SIG-M5 (cell line): Measurements from ENCODE around the gene CD68.
A peak's percentile ranks its signal among the peaks of the same experiment; 100 is the strongest.
"Not testable (repeated sequence)": the region's sequence is repeated elsewhere in the genome, so short reads cannot be mapped to it uniquely, and the experiment has no call there.

Experiments
- DNase-seq: peaks from one replicate; lab custom pipeline; 2025; lab: John Stamatoyannopoulos, UW

Gene CD68

GRCh38 chr17:7613769-7614424 lies 34.5 kb downstream of the CD68 start:
- DNase-seq = no peak

- DNase-seq = peak; percentile 100
Observed at GRCh38 chr17:7614425-7615264, 35.2 kb downstream of the CD68 start, which contains the start of gene FXR2. TSS of gene FXR2 (minus strand) at chr17:7614897. CDS start at chr17:7614532, 365 bp downstream.

GRCh38 chr17:7615265-7615747 lies 35.9 kb downstream of the CD68 start:
- no peak for DNase-seq

- DNase-seq = no peak
Observed at GRCh38 chr17:7618608-7619007, 39.2 kb downstream of the CD68 start.

GRCh38 chr17:7620835-7621234 lies 41.4 kb downstream of the CD68 start:
- DNase-seq = no peak

GRCh38 chr17:7623661-7624060 lies 44.2 kb downstream of the CD68 start:
- DNase-seq = no peak

- DNase-seq = not testable (repeated sequence)
Observed at GRCh38 chr17:7625749-7626148, 46.3 kb downstream of the CD68 start.

GRCh38 chr17:7626307-7626706 lies 46.9 kb downstream of the CD68 start:
- no peak for DNase-seq

GRCh38 chr17:7626956-7627249 lies 47.5 kb downstream of the CD68 start:
- DNase-seq = no peak

GRCh38 chr17:7627250-7628121 lies 48.0 kb downstream of the CD68 start, which contains the start of gene SAT2:
TSS of gene SAT2 (minus strand) at chr17:7627821. CDS start at chr17:7627635, 186 bp downstream.
- no peak for DNase-seq

- no peak for DNase-seq
Observed at GRCh38 chr17:7629939-7630571, 50.6 kb downstream of the CD68 start, which contains the start of gene SHBG. TSS of gene SHBG (plus strand) at chr17:7630135. CDS start at chr17:7630173, 38 bp downstream.
